HG02642 (cell line): ENCODE measurements around the gene SF3A1.

Experiments
- ATAC-seq: cut with Tn5 transposase; IDR thresholded peaks from one replicate; pipeline ENCODE4 v1.9.1; 2021; ENCODE audit warnings: mild to moderate bottlenecking; ENCODE audit not compliant: unreplicated experiment, poor library complexity

Gene SF3A1

GRCh38 chr22:30308093-30308492, 48.6 kb downstream of the SF3A1 start:
- no peak for ATAC-seq

- ATAC-seq, result no peak
Observed at GRCh38 chr22:30307041-30307574, 49.6 kb downstream of the SF3A1 start.

DNA sequence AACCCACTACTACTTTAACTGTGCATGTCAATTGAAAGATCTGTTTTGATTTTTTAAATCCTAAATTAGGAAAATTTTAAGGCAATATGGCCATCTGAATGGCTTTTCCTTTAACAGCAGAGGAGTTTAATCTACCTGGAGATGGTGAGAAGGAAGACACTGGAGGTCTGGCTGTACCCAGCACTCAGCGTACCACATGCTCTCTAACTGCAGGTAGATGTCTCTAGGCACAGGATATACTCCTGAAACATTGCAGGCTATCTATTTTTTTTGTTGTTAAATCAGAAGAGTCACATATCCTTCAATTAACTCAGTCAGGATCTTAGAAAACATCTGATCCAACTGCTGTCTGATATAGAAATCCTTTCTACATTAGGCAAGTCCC, 50.1 kb downstream of the SF3A1 start:
- no peak for ATAC-seq

GRCh38 chr22:30305906-30306626, 50.6 kb downstream of the SF3A1 start:
- no peak for ATAC-seq

GRCh38 chr22:30305519-30305905, 51.2 kb downstream of the SF3A1 start:
- ATAC-seq, result peak; percentile 39

DNA sequence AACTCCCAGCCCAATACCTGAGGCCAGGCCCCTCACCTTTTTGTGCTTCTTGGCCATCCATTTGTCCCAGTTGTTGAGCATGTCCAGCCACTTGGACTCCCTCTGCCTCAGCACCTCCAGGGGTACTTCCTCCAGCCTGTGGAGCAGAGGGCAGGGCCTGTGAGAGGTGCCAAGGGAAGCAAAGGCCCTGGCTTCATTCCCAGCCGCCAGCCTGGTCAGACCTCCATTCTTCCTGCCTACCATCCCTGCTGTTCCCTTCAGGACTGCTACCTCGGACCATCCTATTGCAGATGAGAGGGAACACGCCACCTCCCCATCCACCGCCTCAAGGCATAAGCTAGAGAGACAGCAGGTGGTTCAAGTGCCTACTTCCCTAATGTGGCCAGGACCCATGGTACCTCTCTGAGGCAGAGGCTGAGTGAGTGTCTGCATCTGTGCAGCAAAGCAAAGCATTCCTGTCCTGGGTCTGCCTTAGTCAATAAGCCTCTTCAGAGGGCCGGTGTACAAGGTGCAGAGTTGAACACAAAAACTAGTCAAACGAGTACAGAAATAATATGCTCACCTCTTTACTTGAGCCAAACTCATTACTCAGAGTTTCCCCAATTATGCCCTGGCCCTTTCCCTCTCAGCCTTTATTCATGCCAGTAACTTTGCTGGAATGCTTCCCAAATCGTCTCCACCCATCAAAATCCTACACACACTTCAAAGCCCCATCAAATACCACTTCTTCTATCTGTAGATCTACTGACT, 52.0 kb downstream of the SF3A1 start:
- ATAC-seq, result no peak

GRCh38 chr22:30302810-30303138, 53.9 kb downstream of the SF3A1 start:
- ATAC-seq, result no peak

DNA sequence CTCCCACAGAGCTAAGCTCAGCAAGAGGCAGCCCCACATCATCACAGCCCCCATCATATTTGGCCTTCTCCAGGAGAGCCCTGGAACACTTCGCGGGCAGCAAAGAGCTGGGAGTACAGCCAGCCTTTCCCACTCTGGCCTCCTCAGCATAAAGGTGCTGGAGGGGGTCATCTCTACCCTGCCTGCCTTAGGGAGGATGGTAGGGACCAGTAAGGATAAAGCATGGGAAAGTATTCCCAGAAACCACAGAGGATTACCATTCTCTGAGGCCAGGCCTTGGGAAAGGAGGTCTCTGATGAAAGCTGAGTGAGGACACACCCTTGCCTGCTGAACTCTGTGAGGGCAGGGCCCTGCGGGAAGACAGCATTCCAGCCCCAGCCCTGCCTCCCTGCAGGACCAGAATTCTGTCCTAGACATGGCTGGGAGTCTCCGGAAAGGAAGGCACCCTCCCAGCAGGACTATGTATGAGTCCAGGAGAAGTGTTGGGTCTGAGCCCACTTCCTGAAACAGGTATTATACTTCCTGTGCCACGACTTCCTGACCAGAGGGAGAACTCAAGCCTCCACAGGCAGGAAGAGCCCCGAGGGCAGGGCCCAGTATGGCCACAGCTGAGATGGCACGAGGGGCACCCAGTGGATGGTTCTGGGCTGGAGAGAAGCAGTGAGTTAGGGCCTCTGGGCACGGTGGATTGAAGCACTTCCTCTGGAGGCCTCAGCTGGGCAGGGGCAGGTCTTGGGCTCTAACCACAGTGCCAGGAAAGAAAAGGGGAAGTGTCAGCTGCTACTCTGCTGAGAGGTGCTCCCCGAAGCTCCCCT, 54.5 kb downstream of the SF3A1 start:
- ATAC-seq, result no peak

GRCh38 chr22:30299322-30299721, 57.4 kb downstream of the SF3A1 start:
- ATAC-seq, result no peak

DNA sequence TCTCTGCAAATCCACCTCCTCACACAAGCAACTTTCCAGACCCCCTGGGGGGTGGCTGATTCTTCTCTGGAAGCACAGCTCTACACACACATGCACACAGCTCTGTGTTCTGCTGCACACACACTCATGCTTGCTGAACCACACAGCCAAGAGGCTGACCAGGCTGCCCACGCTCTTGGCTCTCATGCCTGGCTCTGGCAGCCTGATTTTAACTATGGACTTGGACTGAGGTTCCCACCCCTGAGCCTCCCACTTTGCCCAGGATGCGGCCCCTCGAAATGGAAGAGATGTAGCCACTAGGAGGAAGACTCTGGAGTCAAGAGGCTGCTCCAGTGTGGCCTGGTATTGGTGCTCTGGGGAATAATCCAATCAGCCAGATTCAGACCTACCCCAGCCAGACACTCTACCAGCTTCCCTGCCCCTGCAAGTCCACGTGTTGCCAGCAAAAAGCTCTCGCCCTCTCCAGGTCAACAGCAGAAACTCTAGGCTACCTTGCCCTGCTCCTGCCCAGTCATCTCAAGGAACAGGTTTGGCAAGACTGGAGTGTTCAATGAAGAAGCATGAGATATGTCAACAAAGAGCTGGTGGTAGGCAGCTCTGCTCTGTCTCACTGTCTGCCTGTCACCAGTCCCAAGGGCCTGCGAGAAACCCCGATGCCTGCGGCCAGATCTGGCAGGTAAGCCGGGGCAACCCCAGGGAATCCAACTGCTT, 58.5 kb downstream of the SF3A1 start:
- no peak for ATAC-seq

GRCh38 chr22:30297276-30297990, 59.3 kb downstream of the SF3A1 start:
- no peak for ATAC-seq

- no peak for ATAC-seq
Observed at GRCh38 chr22:30296833-30297232, 59.9 kb downstream of the SF3A1 start.

DNA sequence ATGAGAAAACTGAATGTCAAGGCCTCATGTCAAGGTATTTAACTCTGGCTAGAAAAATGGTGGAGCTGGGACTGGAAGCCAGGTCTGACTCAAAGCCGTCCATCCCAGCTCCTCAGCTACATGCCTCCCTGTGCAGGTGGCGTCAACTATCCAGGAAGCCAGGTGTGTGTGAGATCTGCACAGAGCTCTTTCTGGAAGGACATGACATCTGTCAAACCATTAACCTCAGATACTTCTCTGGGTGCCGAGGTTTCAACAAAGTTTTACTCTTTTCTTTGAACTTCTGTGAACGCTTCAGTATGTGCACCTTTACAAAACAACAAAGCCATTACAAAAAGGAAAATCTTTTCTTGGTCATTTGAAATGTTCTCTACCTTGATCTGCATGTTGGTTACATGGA, 60.4 kb downstream of the SF3A1 start:
- no peak for ATAC-seq

DNA sequence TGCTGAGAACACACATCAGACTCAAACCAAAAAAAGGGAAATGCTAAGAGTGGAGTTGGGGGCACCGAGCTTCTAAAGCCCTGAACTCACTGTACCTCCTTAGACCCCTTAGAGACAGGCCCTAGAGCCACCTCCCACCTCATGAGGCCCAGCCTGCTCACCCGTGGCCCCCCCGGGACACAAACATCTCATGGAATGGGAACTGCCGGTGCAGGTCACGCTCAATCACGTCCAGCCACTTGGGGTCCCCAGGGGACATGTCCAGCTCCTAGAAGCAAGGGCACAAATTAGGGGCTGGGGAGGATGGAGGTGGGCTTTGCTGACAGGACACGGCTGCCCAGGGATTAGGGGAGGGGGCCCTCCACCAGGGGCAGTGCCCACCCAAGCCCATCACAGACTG, 61.1 kb downstream of the SF3A1 start:
- ATAC-seq, result no peak

DNA sequence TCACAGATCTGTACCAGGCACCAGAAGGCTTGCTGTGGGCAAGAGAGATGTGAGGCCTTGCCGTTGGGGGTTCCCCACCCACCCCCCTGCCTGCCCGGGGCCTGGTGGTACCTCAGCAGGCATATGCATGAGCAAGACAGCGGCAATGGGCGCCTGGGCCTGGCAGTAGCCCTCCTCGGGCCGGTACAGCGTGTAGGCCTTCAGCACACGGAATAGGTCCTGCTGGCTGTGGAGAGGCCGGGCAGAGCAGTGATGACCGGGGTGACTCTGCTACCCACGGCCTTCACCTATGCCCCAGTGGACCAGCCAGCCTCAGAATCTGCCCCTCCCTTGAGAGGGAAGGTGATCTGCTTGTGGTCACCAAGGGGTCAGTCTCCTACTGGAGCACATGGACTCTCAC, 61.9 kb downstream of the SF3A1 start:
- no peak for ATAC-seq

GRCh38 chr22:30294066-30294465, 62.6 kb downstream of the SF3A1 start:
- ATAC-seq, result no peak

DNA sequence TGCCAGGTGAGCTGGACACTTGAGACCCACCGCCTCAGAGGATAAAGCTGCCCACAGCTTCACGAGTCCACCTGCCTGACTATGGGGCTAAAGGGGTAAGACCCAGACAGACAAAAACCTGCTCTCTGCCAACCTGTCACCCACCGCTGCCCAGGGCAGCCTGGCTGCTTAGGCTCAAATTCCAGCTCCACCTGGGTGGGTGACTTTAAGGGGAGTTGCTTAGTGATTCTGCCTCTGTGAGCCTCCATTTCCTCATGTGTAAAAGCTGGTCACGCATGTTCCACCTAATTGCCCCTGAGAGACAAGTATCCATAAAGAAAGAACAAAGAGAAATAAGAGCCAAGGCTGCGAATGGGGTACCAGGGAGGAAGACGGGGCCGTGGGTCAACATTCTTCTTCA, 63.7 kb downstream of the SF3A1 start:
- no peak for ATAC-seq

GRCh38 chr22:30292069-30292970, 64.4 kb downstream of the SF3A1 start:
- ATAC-seq, result no peak
